ENCODE results near the gene ZC2HC1B. TPM values are rescaled to one million over a fixed set of nuclear protein-coding genes. Genes with fewer than 3 reads are reported as not detected.

Gene ZC2HC1B
- total and polyA plus RNA-seq, 2 of the 8 experiments (the other 6 are each of a cell fraction or from before 2014, with no cell fraction given), result not detected

DNA sequence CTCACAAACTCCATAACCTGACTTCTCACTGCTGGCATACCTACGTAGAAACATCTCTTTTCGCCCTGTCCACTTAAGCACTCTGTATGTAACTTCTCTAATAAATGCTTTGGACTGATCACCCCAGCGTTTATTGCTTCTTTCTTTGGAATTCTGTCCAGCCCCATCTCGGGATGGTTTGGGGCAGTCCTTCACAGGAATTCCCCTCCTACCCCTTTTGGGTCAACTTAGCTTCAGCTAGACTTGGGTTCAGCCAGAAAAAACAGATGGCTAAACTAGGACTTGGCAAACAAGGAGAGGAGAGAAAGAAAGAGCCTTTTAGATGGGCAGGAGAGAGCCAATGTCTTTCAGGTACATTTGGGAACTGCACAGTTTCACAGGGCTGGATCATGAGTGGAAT lies 25.1 kb upstream of the ZC2HC1B start:
- Histone ChIP-seq H3K56ac (replicated peaks; ENCODE audit: insufficient read length, low read depth, low read length) (no peak overlapping the region), H3K27ac (ENCODE audit: low read depth, low read length) (no peak overlapping the region), H2BK15ac (ENCODE audit: low read length) (no peak overlapping the region), H3K9ac (replicated peaks in 1 of 4; ENCODE audit: extremely low read depth in 1 of 4, low read depth in 3 of 4, low read length in 3 of 4) (no peak overlapping the region), H4K8ac (ENCODE audit: extremely low read depth, insufficient read depth, low read length) (no peak overlapping the region), H3K79me2 (ENCODE audit: control insufficient read depth in 1 of 2, insufficient read depth in 2 of 2, low read length in 2 of 2) (peaks cover 5 to 10% of the 10 kb centered on the region in 2 experiments; a peak in 3 of 4 replicates), H3K4me1 (replicated peaks in 1 of 4; ENCODE audit: control insufficient read depth in 3 of 4, insufficient read depth in 4 of 4, low read length in 3 of 4) (0 out of 7 replicates have a peak, but pooled peaks cover 0 to 2% (median 0%) of the 10 kb centered on the region in 4 experiments), H4K5ac (ENCODE audit: insufficient read length, low read depth, low read length) (no peak overlapping the region), H3K9me3 (ENCODE audit: insufficient read depth in 2 of 2, low read depth in 1 of 2, low read length in 1 of 2) (no peaks in the 10 kb centered on the region), H4K91ac (replicated peaks; ENCODE audit: insufficient read length, low read length) (no peak overlapping the region), H3K36me3 (ENCODE audit: control insufficient read depth in 2 of 4, insufficient read depth in 4 of 4, low read length in 3 of 4) (no peaks in the 10 kb centered on the region), H3K27me3 (replicated peaks in 1 of 4; ENCODE audit: control insufficient read depth in 3 of 4, extremely low read depth in 1 of 4, insufficient read depth in 3 of 4, low read length in 3 of 4) (no peaks in the 10 kb centered on the region; a peak in 1 of 7 replicates), H2BK120ac (replicated peaks; ENCODE audit: low read depth, low read length) (no peak overlapping the region), H3K79me1 (ENCODE audit: low read depth, low read length) (0 out of 2 replicates have a peak, but pooled peaks cover 3% of the 10 kb centered on the region), H2AK5ac (ENCODE audit: low read depth, low read length) (no peak overlapping the region), H3K23me2 (ENCODE audit: low read depth, low read length) (no peaks in the 10 kb centered on the region; the same call in 1 of the 2 replicates), H2BK5ac (ENCODE audit: low read depth, low read length) (no peak overlapping the region), H3K14ac (ENCODE audit: insufficient read length) (no peak overlapping the region), H2BK20ac (ENCODE audit: low read length) (no peak overlapping the region), H2BK12ac (ENCODE audit: low read depth, low read length) (no peak overlapping the region), H2AFZ (ENCODE audit: low read length) (no peak overlapping the region), H3K4me3 (ENCODE audit: extremely low read depth in 1 of 4, insufficient read depth in 2 of 4, low read depth in 3 of 4, low read length in 4 of 4) (no peak overlapping the region), H3K23ac (ENCODE audit: insufficient read length) (no peak overlapping the region), H4K20me1 (replicated peaks in 1 of 2; ENCODE audit: control insufficient read depth in 1 of 2, insufficient read depth in 2 of 2, low read length in 2 of 2) (peaks cover 0 to 1% of the 10 kb centered on the region in 2 experiments), H3K4ac (replicated peaks; ENCODE audit: insufficient read length, low read depth, low read length) (no peak overlapping the region), H3K18ac (ENCODE audit: extremely low read depth, low read length) (no peak overlapping the region), H3K4me2 (ENCODE audit: insufficient read depth in 1 of 2, low read depth in 2 of 2, low read length in 2 of 2) (no peak overlapping the region)
- 90% methylated on average over 4 of the region's 4 CpGs; no CpG with 5 or more reads in 1 of the 2 experiments for WGBS, 2 experiments (ENCODE audit: extremely low coverage in 1 of 2, insufficient coverage in 1 of 2, insufficient read length in 1 of 2, insufficient replicate concordance in 2 of 2, low coverage in 1 of 2, low lambda C conversion rate in 2 of 2, missing lambda C conversion rate in 1 of 2)
- POLR2A ChIA-PET (ENCODE audit: partially characterized antibody), result no interaction called here
- no peak for FAIRE-seq
- DNase-seq (ENCODE audit: low read depth in 1 of 2, low spot score in 2 of 2), result no peak
- CTCF ChIA-PET (ENCODE audit: partially characterized antibody), result no interaction called here
- TF ChIP-seq SIRT6 (IDR thresholded peaks at IDR 0.05; ENCODE audit: low read length) (no peak), GABPA (IDR thresholded peaks at IDR 0.05; ENCODE audit: borderline replicate concordance, insufficient read depth, low read length) (no peak)
